CD4-positive, alpha-beta T cell treated with Interleukin-6 for 4 hours (primary cell): Measurements from ENCODE around the gene SPACA6.

Source experiments
- DNase-seq: peaks from one replicate; pipeline ENCODE4 v3.0.0-alpha.2; 2020; ENCODE audit warnings: mixed read lengths

Gene SPACA6

GRCh38 chr19:51739466-51740213, 46.5 kb downstream of the SPACA6 start:
- no peak for DNase-seq

- no peak for DNase-seq
Measured at GRCh38 chr19:51740356-51740755, 47.2 kb downstream of the SPACA6 start.

- no peak for DNase-seq
Measured at GRCh38 chr19:51742789-51743188, 49.7 kb downstream of the SPACA6 start.

- no peak for DNase-seq
Measured at GRCh38 chr19:51743405-51743804, 50.3 kb downstream of the SPACA6 start.

- no peak for DNase-seq
Measured at GRCh38 chr19:51746731-51747130, 53.6 kb downstream of the SPACA6 start.

GRCh38 chr19:51749979-51750378, 56.8 kb downstream of the SPACA6 start:
- no peak for DNase-seq

- DNase-seq: no peak
Measured at GRCh38 chr19:51750400-51751094, 57.4 kb downstream of the SPACA6 start.

GRCh38 chr19:51751655-51752054, 58.5 kb downstream of the SPACA6 start, which contains the start of gene FPR1:
TSS of gene FPR1 (minus strand) at chr19:51751878. CDS start at chr19:51746994, 4,884 bp downstream.
- no peak for DNase-seq

- DNase-seq: no peak
Measured at GRCh38 chr19:51754109-51754508, 61.0 kb downstream of the SPACA6 start.

- DNase-seq: no peak
Measured at GRCh38 chr19:51754770-51755169, 61.6 kb downstream of the SPACA6 start.
